ENCODE results near the gene NOP16.

Gene NOP16

GRCh38 chr5:176418251-176418650 is 29.9 kb upstream of the NOP16 start:
- Mint-ChIP-seq H3K4me3 (no peak overlapping the region), H3K27me3 (ENCODE audit: low read depth, poor library complexity) (peaks cover 27% of the 10 kb centered on the region), H3K9me3 (peaks cover 32% of the 10 kb centered on the region), H3K36me3 (ENCODE audit: low read depth) (no peaks in the 10 kb centered on the region), H3K27ac (no peak overlapping the region), H3K4me1 (peaks cover 5% of the 10 kb centered on the region)
- DNase-seq: no peak
- TF ChIP-seq CTCF (IDR thresholded peaks at IDR 0.05): no peak

GRCh38 chr5:176416965-176417364 is 28.6 kb upstream of the NOP16 start:
- H3K9me3 Mint-ChIP-seq: peaks cover 19% of the 10 kb centered on the region
- no peak for TF ChIP-seq CTCF (IDR thresholded peaks at IDR 0.05)
- no peak for DNase-seq
- H3K27me3 Mint-ChIP-seq (ENCODE audit: low read depth, poor library complexity): peaks cover 21% of the 10 kb centered on the region
- H3K4me3 Mint-ChIP-seq: peak overlapping the region; percentile 68
- no peaks in the 10 kb centered on the region for H3K36me3 Mint-ChIP-seq (ENCODE audit: low read depth)
- peak overlapping the region; percentile 36 for H3K27ac Mint-ChIP-seq
- peaks cover 5% of the 10 kb centered on the region for H3K4me1 Mint-ChIP-seq

- Mint-ChIP-seq H3K27me3 (ENCODE audit: low read depth, poor library complexity) (peaks cover 26% of the 10 kb centered on the region), H3K36me3 (ENCODE audit: low read depth) (no peaks in the 10 kb centered on the region), H3K9me3 (peaks cover 13% of the 10 kb centered on the region), H3K4me3 (peak within 1 kb of the TSS; percentile 77), H3K27ac (peak within 1 kb of the TSS; percentile 36), H3K4me1 (peaks cover 5% of the 10 kb centered on the region)
- DNase-seq: peak; percentile 98
- peak; percentile 35 for TF ChIP-seq CTCF (IDR thresholded peaks at IDR 0.05)
These were observed 27.8 kb upstream of the NOP16 start, which contains the start of gene CLTB for GRCh38 chr5:176415952-176416924. Gene CLTB (minus strand): TSS chr5:176416539. CDS start chr5:176416363, 176 bp downstream.

- H3K4me3 Mint-ChIP-seq: peak overlapping the region; percentile 77
- no peak for TF ChIP-seq CTCF (IDR thresholded peaks at IDR 0.05)
- no peak for DNase-seq
- no peak overlapping the region for H3K27ac Mint-ChIP-seq
- H3K36me3 Mint-ChIP-seq (ENCODE audit: low read depth): no peaks in the 10 kb centered on the region
- H3K4me1 Mint-ChIP-seq: peaks cover 5% of the 10 kb centered on the region
- H3K27me3 Mint-ChIP-seq (ENCODE audit: low read depth, poor library complexity): peaks cover 26% of the 10 kb centered on the region
- peaks cover 6% of the 10 kb centered on the region for H3K9me3 Mint-ChIP-seq
These were observed 27.0 kb upstream of the NOP16 start for GRCh38 chr5:176415240-176415951.

GRCh38 chr5:176414704-176415103 is 26.3 kb upstream of the NOP16 start:
- no peaks in the 10 kb centered on the region for H3K36me3 Mint-ChIP-seq (ENCODE audit: low read depth)
- TF ChIP-seq CTCF (IDR thresholded peaks at IDR 0.05): no peak
- peaks cover 22% of the 10 kb centered on the region for H3K27me3 Mint-ChIP-seq (ENCODE audit: low read depth, poor library complexity)
- H3K4me1 Mint-ChIP-seq: peaks cover 5% of the 10 kb centered on the region
- H3K4me3 Mint-ChIP-seq: peak overlapping the region; percentile 77
- no peak for DNase-seq
- no peaks in the 10 kb centered on the region for H3K9me3 Mint-ChIP-seq
- H3K27ac Mint-ChIP-seq: no peak overlapping the region
